GM23338 (cell line): ENCODE results near the gene ANXA3.

ENCODE experiments used
- CTCF ChIP-seq, 2 experiments: fragments of 200-600 bp in 1 of 2; sonication (generic) in 1 of 2; conservative IDR thresholded peaks; 2 replicates each; pipeline versions ENCODE4 v1.5.1 to v1.6.1; 2016 to 2017; ENCODE audit warnings: antibody characterized with exemption in 2 of 2, low read depth in 2 of 2, mild to moderate bottlenecking in 2 of 2, moderate library complexity in 1 of 2
- EZH2 ChIP-seq: fragments of 200-600 bp; sonication (generic); IDR thresholded peaks from one replicate; pipeline ENCODE4 v1.8.0; 2017; ENCODE audit warnings: antibody characterized with exemption, mild to moderate bottlenecking, low read depth; ENCODE audit not compliant: unreplicated experiment
- POLR2AphosphoS5 ChIP-seq: IDR thresholded peaks from 2 replicates; pipeline ENCODE4 v1.6.1; 2016; ENCODE audit warnings: antibody characterized with exemption, low read depth

GRCh38 chr4:78654807-78655206 is 103.2 kb downstream of the ANXA3 start:
- no peak for TF ChIP-seq CTCF (conservative IDR thresholded peaks at IDR 0.05; ENCODE audit: low read depth in 2 of 2)
- no peak for TF ChIP-seq POLR2AphosphoS5
- TF ChIP-seq EZH2: no peak
